Natural killer cell (primary cell): ENCODE measurements around the gene TLR9. TPM values are rescaled to one million over a fixed set of nuclear protein-coding genes. Genes with fewer than 3 reads are reported as not detected.
"Not testable (repeated sequence)": the region's sequence is repeated elsewhere in the genome, so short reads cannot be mapped to it uniquely, and the experiment has no call there.

Source experiments
- ATAC-seq, 3 donors: fragments of 150-1000 bp in 2 of 3; fragments of 200-7000 bp in 1 of 3; cut with Tn5 transposase; 1 replicate in 1 of 3; 2 replicates in 2 of 3; pipeline ENCODE4 v1.10.0; 2021; ENCODE audit warnings: mild to moderate bottlenecking in 2 of 3, moderate library complexity in 2 of 3
- DNase-seq, 2 donors: peaks; one replicate each; pipeline versions ENCODE4 v3.0.0 to v3.0.0-alpha.2; 2013 to 2021; ENCODE audit warnings: mixed read lengths in 1 of 2
- H3K27ac ChIP-seq: one replicate; pipeline ENCODE4 v1.5.1; 2013; ENCODE audit warnings: mild to moderate bottlenecking, low read length
- H3K27me3 ChIP-seq: one replicate; pipeline ENCODE4 v1.6.1; 2013; ENCODE audit warnings: low read length; ENCODE audit not compliant: control insufficient read depth, insufficient read depth
- H3K36me3 ChIP-seq: one replicate; pipeline ENCODE4 v1.6.1; 2013; ENCODE audit warnings: low read length; ENCODE audit not compliant: control insufficient read depth, insufficient read depth
- H3K4me1 ChIP-seq: one replicate; pipeline ENCODE4 v1.6.1; 2013; ENCODE audit warnings: low read length; ENCODE audit not compliant: control insufficient read depth, insufficient read depth
- H3K4me3 ChIP-seq: one replicate; pipeline ENCODE4 v1.5.1; 2013; ENCODE audit warnings: low read length
- H3K9me3 ChIP-seq: one replicate; pipeline ENCODE4 v1.6.1; 2013; ENCODE audit warnings: low read length; ENCODE audit not compliant: control insufficient read depth, insufficient read depth
- H3K27ac Mint-ChIP-seq, 2 donors: one replicate each; pipeline ENCODE4 v1.8.0; 2022; ENCODE audit warnings: mild to moderate bottlenecking in 2 of 2, mixed read lengths in 2 of 2, moderate library complexity in 1 of 2
- H3K27me3 Mint-ChIP-seq, 2 donors: one replicate each; pipeline ENCODE4 v1.8.0; 2022; ENCODE audit warnings: low read depth in 2 of 2, mixed read lengths in 2 of 2
- H3K36me3 Mint-ChIP-seq: one replicate; pipeline ENCODE4 v1.8.0; 2022; ENCODE audit warnings: mixed read lengths
- H3K4me1 Mint-ChIP-seq, 2 donors: one replicate each; pipeline ENCODE4 v1.8.0; 2022; ENCODE audit warnings: mixed read lengths in 2 of 2
- H3K4me3 Mint-ChIP-seq: one replicate; pipeline ENCODE4 v1.8.0; 2022; ENCODE audit warnings: mild to moderate bottlenecking, moderate library complexity, mixed read lengths
- H3K9me3 Mint-ChIP-seq, 2 donors: one replicate each; pipeline ENCODE4 v1.8.0; 2022; ENCODE audit warnings: mixed read lengths in 2 of 2
- WGBS: methylation state at CpG from one replicate; pipeline ENCODE4 v1.1.7; 2013; ENCODE audit warnings: missing lambda C conversion rate; ENCODE audit not compliant: insufficient coverage; 5-methylcytosine and 5-hydroxymethylcytosine counted together
- intact Hi-C: fragments of 100-400 bp; cut with micrococcal nuclease; formaldehyde crosslinking; loops from one replicate; pipeline ENCODE4 v1.14.2; 2022
- total RNA-seq, 4 donors: library from RNA; stranded (reverse); fragments of 120-200 nt in 1 of 4; gene quantifications; one replicate each; pipeline versions ENCODE4 v1.2.3 to v1.2.4, GENCODE V29; 2013 to 2022
- TF ChIP-seq, protein P1 (sequence below): fragments of 200-600 bp; IDR thresholded peaks from one replicate; pipeline ENCODE4 v1.8.0; 2022; ENCODE audit warnings: antibody characterized with exemption

The TLR9 gene
- total RNA-seq = under 1 TPM in 2 of 3 donors, not detected in 1; 0.20 to 0.21 TPM
- total RNA-seq (2013) = 0.50 TPM

- intact Hi-C loops = no loop called here
- Histone ChIP-seq H3K27ac (peak within 1 kb of the TSS; percentile 59), H3K27me3 (no peaks in the 10 kb centered on the region), H3K4me3 (peak within 1 kb of the TSS; percentile 35), H3K36me3 (peaks cover 31% of the 10 kb centered on the region), H3K4me1 (peaks cover 41% of the 10 kb centered on the region), H3K9me3 (no peaks in the 10 kb centered on the region)
- TF ChIP-seq, protein P1, sequence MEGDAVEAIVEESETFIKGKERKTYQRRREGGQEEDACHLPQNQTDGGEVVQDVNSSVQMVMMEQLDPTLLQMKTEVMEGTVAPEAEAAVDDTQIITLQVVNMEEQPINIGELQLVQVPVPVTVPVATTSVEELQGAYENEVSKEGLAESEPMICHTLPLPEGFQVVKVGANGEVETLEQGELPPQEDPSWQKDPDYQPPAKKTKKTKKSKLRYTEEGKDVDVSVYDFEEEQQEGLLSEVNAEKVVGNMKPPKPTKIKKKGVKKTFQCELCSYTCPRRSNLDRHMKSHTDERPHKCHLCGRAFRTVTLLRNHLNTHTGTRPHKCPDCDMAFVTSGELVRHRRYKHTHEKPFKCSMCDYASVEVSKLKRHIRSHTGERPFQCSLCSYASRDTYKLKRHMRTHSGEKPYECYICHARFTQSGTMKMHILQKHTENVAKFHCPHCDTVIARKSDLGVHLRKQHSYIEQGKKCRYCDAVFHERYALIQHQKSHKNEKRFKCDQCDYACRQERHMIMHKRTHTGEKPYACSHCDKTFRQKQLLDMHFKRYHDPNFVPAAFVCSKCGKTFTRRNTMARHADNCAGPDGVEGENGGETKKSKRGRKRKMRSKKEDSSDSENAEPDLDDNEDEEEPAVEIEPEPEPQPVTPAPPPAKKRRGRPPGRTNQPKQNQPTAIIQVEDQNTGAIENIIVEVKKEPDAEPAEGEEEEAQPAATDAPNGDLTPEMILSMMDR = no peak
- Mint-ChIP-seq H3K27me3 (no peaks in the 10 kb centered on the region), H3K27ac (peak within 1 kb of the TSS; percentile 56 to 81), H3K4me3 (no peak within 1 kb of the TSS), H3K4me1 (peaks cover 0 to 18% of the 10 kb centered on the region in 2 donors), H3K9me3 (no peaks in the 10 kb centered on the region), H3K36me3 (no peaks in the 10 kb centered on the region)
- DNase-seq (peak in 1 of 2 donors; percentile 45), ATAC-seq (peak in 2 of 3 donors; percentile 42 to 46)
- WGBS = 33% methylated on average over 7 of the region's 9 CpGs
Measured at GRCh38 chr3:52225452-52226228, at the start of gene TLR9. TSS of gene TLR9 (minus strand) at chr3:52225645. CDS start at chr3:52225529, 116 bp downstream.

DNA sequence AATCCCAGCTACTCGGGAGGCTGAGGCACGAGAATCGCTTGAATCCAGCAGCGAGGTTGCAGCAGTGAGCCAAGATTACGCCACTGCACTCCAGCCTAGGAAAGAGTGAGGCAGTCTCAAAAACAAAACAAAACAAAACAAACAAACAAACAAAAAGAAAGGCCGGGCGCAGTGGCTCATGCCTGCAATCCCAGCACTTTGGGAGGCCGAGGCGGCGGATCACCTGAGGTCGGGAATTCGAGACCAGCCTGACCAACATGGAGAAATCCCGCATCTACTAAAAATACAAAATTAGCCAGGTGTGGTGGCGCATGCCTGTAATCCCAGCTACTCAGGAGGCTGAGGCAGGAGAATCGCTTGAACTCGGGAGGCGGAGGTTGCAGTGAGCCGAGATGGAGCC is 49.3 kb upstream of the TLR9 start:
- peaks cover 68% of the 10 kb centered on the region for H3K4me1 ChIP-seq
- peak overlapping the region; percentile 76 for H3K4me3 Mint-ChIP-seq

DNA sequence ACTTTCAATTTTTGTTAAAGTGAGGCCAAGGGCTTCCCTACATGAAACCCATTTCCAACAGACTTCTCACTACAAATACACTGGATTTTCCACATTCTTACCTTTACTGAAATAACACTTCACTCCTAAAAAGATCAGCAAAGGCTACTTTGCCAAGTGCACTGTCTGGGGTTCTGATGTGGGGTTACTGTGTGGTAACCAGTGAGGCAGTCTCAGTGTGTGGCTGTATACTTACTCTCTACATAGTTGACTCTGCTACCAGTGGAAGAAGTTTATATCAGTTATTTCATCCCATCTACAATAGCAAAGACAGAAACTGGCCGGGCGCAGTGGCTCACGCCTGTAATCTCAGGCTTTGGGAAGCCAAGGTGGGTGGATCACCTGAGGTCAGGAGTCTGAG is 47.4 kb upstream of the TLR9 start:
- DNase-seq = peak; percentile 13 to 42

More for the DNA sequence above, 49.3 kb upstream of the TLR9 start:
- DNase-seq = peak in 1 of 2 donors; percentile 1
- not testable (repeated sequence) for H3K4me3 ChIP-seq, H3K27me3 Mint-ChIP-seq, H3K27me3 ChIP-seq, ATAC-seq, H3K36me3 Mint-ChIP-seq, H3K9me3 Mint-ChIP-seq, H3K9me3 ChIP-seq
- intact Hi-C loops = loop anchor here (2.0 to 5.0 kb wide), 2 partner anchors 14 to 38 kb away; no protein-coding TSS in a partner anchor
- H3K27ac Mint-ChIP-seq = peak overlapping the region; percentile 90 to 98
- Histone ChIP-seq H3K27ac (peak overlapping the region; percentile 44), H3K36me3 (peaks cover 26% of the 10 kb centered on the region)
- peaks cover 76 to 87% of the 10 kb centered on the region in 2 donors for H3K4me1 Mint-ChIP-seq
- 85% methylated on average over 18 of the region's 18 CpGs for WGBS

DNA sequence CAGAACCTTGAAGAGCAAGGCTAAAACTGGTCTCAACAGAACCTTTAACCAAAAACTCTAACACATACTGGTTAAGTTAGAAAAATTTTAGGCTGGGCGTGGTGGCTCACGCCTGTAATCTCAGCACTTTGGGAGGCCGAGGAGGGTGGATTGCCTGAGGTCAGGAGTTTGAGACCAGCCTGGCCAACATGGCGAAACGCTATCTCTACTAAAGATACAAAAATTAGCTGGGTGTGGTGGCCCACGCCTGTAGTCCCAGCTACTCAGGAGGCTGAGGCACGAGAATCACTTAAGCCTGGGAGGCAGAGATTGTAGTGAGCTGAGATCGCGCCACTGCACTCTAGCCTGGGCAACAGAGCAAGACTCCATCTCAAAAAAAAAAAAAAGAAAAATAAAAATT is 46.7 kb upstream of the TLR9 start:
- H3K9me3 ChIP-seq, H3K27me3 Mint-ChIP-seq, intact Hi-C loops, H3K27me3 ChIP-seq, H3K9me3 Mint-ChIP-seq, H3K4me3 ChIP-seq: not testable (repeated sequence)
- peak overlapping the region; percentile 88 to 90 for H3K27ac Mint-ChIP-seq
- ATAC-seq (peak in 1 of 3 donors; percentile 13), DNase-seq (peak in 1 of 2 donors; percentile 12)
- Histone ChIP-seq H3K4me1 (peaks cover 66% of the 10 kb centered on the region), H3K27ac (peak overlapping the region; percentile 70), H3K36me3 (peaks cover 50% of the 10 kb centered on the region)
- peak overlapping the region; percentile 72 for H3K4me3 Mint-ChIP-seq
- WGBS = 67% methylated on average over 7 of the region's 9 CpGs
- peaks cover 14% of the 10 kb centered on the region for H3K36me3 Mint-ChIP-seq
- H3K4me1 Mint-ChIP-seq = peaks cover 79 to 81% of the 10 kb centered on the region in 2 donors

More for the DNA sequence above, 47.4 kb upstream of the TLR9 start:
- H3K9me3 ChIP-seq = no peaks in the 10 kb centered on the region
- Mint-ChIP-seq H3K4me1 (peaks cover 79% of the 10 kb centered on the region in 2 donors), H3K9me3 (no peaks in the 10 kb centered on the region), H3K4me3 (peak overlapping the region; percentile 57), H3K27ac (peak overlapping the region; percentile 88 to 90), H3K27me3 (peaks cover 0 to 3% of the 10 kb centered on the region in 2 donors), H3K36me3 (peaks cover 7% of the 10 kb centered on the region)
- intact Hi-C loops = no loop called here
- no peak for ATAC-seq
- peak overlapping the region; percentile 70 for H3K27ac ChIP-seq
- peaks cover 71% of the 10 kb centered on the region for H3K4me1 ChIP-seq
- TF ChIP-seq, protein P1 = no peak
- 100% methylated on average over 1 of the region's 3 CpGs for WGBS
- H3K36me3 ChIP-seq = peaks cover 44% of the 10 kb centered on the region
- no peaks in the 10 kb centered on the region for H3K27me3 ChIP-seq
- no peak overlapping the region for H3K4me3 ChIP-seq
